Thoracic aorta (tissue), 2 donors: Measurements from ENCODE around the gene CACNA2D1. TPM values are rescaled to one million over a fixed set of nuclear protein-coding genes. Genes with fewer than 3 reads are reported as not detected.

Experiments
- ATAC-seq: fragments of 150-250 bp; one replicate; pipeline ENCODE4 v1.8.0; 2017; ENCODE audit warnings: low read depth; ENCODE audit not compliant: insufficient number of reproducible peaks, low FRiP score
- DNase-seq: peaks from one replicate; pipeline ENCODE4 v3.0.0-alpha.2; 2020; ENCODE audit warnings: low spot score
- H3K27ac ChIP-seq, 2 donors: fragments of 200-600 bp; sonication (generic); 1 replicate in 1 of 2; 2 replicates in 1 of 2; pipeline ENCODE4 v1.5.1; 2016; ENCODE audit warnings: mild to moderate bottlenecking in 2 of 2, moderate library complexity in 2 of 2
- H3K27me3 ChIP-seq: fragments of 200-600 bp; sonication (generic); replicated peaks from 2 replicates; pipeline ENCODE4 v1.6.0; 2016; ENCODE audit warnings: mild to moderate bottlenecking; ENCODE audit not compliant: insufficient read depth
- H3K36me3 ChIP-seq: fragments of 200-600 bp; sonication (generic); one replicate; pipeline ENCODE4 v1.5.1; 2016
- H3K4me1 ChIP-seq, 2 donors: fragments of 200-600 bp; sonication (generic); 1 replicate in 1 of 2; 2 replicates in 1 of 2; pipeline versions ENCODE4 v1.5.1 to v1.6.0; 2016; ENCODE audit warnings: low read depth in 2 of 2, mild to moderate bottlenecking in 1 of 2; ENCODE audit not compliant: control insufficient read depth in 1 of 2
- H3K4me3 ChIP-seq: fragments of 200-600 bp; sonication (generic); 2 replicates; pipeline ENCODE4 v1.5.1; 2016; ENCODE audit warnings: mild to moderate bottlenecking
- H3K9me3 ChIP-seq: fragments of 200-600 bp; sonication (generic); 2 replicates; pipeline ENCODE4 v1.5.1; 2016
- total RNA-seq, 2 donors: library from RNA; depleted of rRNA; stranded (reverse); fragments of >200 nt; gene quantifications; one replicate each; pipeline versions ENCODE4 v1.1.0 to v1.2.3, GENCODE V29; 2016
- TF ChIP-seq, protein P1 (sequence below): fragments of 200-600 bp; sonication (generic); IDR thresholded peaks from one replicate; pipeline ENCODE4 v1.5.1; 2019; ENCODE audit warnings: antibody characterized with exemption

Gene CACNA2D1
- total RNA-seq, 2 donors from 2014 or later, result 44.4 to 44.7 TPM

DNA sequence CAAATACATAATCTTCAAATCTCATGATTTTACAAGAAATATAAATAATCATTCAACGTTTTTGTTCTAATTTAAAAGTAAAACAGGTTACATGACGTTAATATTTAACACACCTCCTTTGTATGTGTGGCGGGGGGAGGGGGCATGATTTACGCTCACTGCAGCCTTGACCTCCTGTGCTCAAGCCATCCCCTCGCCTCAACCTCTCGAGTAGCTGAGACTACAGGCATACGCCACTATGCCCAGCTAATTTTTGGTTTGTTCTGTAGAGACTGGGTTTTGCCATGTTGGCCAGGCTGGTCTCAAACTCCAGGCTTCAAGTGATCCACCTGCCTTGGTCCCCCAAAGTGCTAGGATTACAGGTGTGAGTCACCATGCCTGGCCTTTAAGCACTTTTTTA lies 7.2 kb upstream of the CACNA2D1 start:
- Histone ChIP-seq H3K27ac (no peak overlapping the region), H3K27me3 (no peaks in the 10 kb centered on the region), H3K4me1 (no peaks in the 10 kb centered on the region), H3K36me3 (no peaks in the 10 kb centered on the region), H3K4me3 (no peak overlapping the region), H3K9me3 (no peaks in the 10 kb centered on the region)
- ATAC-seq (no peak), DNase-seq (no peak)
- TF ChIP-seq, protein P1, sequence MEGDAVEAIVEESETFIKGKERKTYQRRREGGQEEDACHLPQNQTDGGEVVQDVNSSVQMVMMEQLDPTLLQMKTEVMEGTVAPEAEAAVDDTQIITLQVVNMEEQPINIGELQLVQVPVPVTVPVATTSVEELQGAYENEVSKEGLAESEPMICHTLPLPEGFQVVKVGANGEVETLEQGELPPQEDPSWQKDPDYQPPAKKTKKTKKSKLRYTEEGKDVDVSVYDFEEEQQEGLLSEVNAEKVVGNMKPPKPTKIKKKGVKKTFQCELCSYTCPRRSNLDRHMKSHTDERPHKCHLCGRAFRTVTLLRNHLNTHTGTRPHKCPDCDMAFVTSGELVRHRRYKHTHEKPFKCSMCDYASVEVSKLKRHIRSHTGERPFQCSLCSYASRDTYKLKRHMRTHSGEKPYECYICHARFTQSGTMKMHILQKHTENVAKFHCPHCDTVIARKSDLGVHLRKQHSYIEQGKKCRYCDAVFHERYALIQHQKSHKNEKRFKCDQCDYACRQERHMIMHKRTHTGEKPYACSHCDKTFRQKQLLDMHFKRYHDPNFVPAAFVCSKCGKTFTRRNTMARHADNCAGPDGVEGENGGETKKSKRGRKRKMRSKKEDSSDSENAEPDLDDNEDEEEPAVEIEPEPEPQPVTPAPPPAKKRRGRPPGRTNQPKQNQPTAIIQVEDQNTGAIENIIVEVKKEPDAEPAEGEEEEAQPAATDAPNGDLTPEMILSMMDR, result no peak

DNA sequence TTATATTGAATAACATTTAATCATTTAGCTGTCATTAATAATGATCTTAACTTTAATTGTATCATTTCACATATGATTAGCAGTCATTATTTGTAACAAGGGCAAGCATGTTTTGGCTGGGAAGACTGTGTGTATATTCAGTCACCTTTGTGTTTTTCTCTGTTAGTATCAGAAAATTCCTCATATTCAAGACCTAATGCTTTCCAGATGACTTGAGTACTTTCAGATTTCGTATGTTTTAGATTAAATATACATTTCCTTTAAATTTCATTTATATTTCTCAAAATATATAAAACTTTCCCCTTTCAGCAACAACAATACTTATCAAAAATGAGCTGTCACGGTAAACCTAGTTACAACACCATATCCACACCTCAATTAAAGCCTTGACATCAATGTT lies 6.3 kb upstream of the CACNA2D1 start:
- ATAC-seq (no peak), DNase-seq (no peak)
- Histone ChIP-seq H3K36me3 (no peaks in the 10 kb centered on the region), H3K4me3 (no peak overlapping the region), H3K4me1 (no peaks in the 10 kb centered on the region), H3K9me3 (no peaks in the 10 kb centered on the region), H3K27me3 (no peaks in the 10 kb centered on the region), H3K27ac (no peak overlapping the region)
- TF ChIP-seq, protein P1, result no peak

DNA sequence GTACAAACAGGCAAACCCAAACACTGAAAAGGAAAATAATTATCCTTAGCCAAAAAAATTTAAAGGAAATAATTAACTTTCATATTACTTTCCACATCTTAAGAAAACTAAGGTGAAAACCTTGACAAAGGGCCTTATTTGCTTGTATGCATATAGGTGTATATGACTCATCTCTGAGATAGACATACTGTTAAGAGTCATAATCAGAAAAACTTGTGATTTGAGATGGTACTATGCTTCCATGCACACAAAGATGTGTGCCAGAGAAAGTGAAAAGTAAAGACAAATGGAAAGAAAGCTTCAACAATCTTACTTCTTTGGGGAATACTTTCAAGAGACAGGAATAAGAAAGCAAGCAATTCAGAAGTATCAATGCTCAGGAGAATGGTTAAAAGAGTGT lies 3.3 kb upstream of the CACNA2D1 start:
- no peak for DNase-seq
- H3K4me3 ChIP-seq, result no peak overlapping the region
- no peaks in the 10 kb centered on the region for H3K9me3 ChIP-seq
- peaks cover 5 to 10% of the 10 kb centered on the region in 2 donors for H3K4me1 ChIP-seq
- TF ChIP-seq, protein P1, result no peak
- H3K27me3 ChIP-seq, result no peaks in the 10 kb centered on the region
- no peak overlapping the region for H3K27ac ChIP-seq
- H3K36me3 ChIP-seq, result no peaks in the 10 kb centered on the region
- no peak for ATAC-seq

DNA sequence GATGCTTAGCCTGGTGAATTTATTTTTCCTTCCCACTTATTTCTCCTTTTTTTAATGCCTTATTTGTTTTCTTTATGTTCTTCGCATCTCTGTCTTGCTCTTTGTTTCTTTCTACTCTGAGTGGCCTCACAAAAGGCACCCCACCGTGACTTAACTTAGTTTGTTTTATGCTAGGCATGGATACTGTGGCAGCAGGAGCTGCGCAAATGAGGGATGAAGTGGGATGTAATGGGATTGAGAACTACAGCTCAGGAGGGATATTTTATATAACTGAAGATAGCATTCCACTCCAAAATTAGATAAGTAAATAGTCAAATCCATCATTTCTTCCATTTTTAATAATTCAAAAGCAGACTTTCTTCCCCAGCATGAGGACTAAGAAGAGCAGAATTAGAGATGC lies 1.7 kb upstream of the CACNA2D1 start:
- no peaks in the 10 kb centered on the region for H3K9me3 ChIP-seq
- H3K27ac ChIP-seq, result no peak overlapping the region
- no peak for DNase-seq
- no peaks in the 10 kb centered on the region for H3K27me3 ChIP-seq
- TF ChIP-seq, protein P1, result no peak
- H3K4me1 ChIP-seq, result peaks cover 9 to 16% of the 10 kb centered on the region in 2 donors
- H3K36me3 ChIP-seq, result no peaks in the 10 kb centered on the region
- H3K4me3 ChIP-seq, result no peak overlapping the region
- no peak for ATAC-seq

DNA sequence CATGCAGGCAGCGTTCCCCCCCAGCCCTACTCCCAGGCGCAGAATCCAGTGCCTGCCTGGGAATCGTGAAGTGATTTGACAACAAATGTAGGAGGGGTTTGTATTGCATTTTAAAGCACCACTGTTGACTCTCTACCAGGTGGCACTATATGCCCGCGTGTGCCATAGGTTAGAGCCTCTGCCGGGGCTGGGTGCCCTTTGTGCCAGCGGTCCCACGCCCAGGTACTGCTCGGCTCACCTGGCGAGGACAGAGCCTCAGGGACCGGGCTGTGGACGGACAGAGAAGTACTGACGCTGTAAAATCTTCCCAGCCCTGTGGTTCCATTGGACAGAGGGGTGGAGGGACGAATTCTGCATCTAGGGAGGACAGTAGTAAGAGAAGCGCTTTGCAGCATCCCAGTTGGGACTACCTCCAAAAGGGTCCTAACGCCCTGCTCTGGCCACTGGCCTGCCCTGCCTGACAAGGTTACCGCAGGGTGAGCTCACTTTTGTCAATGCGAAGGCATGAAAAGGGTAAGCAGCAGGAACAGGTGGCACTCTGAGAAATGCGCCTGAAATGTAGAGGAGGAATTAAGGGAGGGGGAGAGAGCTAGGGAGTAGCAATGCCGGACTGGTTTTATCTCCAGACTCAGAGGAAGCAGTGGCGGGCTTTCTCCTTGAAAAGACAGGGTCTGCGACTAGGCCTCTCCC lies 788 bp upstream of the CACNA2D1 start:
- H3K27ac ChIP-seq, result peak overlapping the region; percentile 65 to 84

More for the DNA sequence above, 788 bp upstream of the CACNA2D1 start:
- ATAC-seq (no peak), DNase-seq (no peak)
- H3K36me3 ChIP-seq, result no peaks in the 10 kb centered on the region
- peaks cover 12 to 16% of the 10 kb centered on the region in 2 donors for H3K4me1 ChIP-seq
- H3K9me3 ChIP-seq, result no peaks in the 10 kb centered on the region
- peak overlapping the region; percentile 96 for H3K4me3 ChIP-seq
- TF ChIP-seq, protein P1, result peak; percentile 5
- no peaks in the 10 kb centered on the region for H3K27me3 ChIP-seq
